RPMI8226 (cell line): Measurements from ENCODE around the gene TRMT2A.

ENCODE experiments used
- DNase-seq: peaks from one replicate; pipeline ENCODE4 v3.0.0-alpha.2; 2015

TRMT2A gene

DNA sequence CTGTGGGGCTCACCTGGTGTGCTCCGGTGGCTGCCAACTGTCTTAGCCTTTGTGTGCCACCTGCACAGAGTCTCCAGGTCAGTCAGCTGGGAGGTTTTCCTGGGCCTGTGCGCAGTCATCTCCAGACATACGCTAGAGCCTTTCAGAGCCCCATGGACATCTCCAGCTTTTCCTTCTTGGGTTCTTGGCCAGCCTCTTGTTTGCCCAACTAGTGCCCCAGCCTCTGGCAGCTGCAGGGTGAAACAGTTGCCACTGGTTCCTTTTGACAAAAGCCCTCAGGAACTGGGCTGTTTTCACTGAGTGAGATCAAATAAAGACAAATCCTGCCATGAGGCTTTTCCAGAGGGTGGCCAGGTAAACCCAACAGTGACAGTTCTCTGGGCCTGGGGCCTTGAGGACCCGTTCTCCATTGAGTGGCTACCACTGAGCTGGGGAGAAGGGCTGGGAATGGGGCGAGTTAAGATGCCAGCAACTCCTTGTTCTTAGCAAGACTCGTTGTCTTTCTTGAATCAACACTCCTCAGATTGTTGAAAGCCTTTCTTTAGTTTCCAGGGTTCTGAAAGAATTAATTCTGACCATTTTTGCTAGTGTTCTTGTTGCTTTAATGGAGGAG lies 17.8 kb downstream of the TRMT2A start:
- no peak for DNase-seq

- no peak for DNase-seq
Observed at GRCh38 chr22:20096574-20097420, 20.2 kb downstream of the TRMT2A start.

GRCh38 chr22:20095521-20095920 lies 21.5 kb downstream of the TRMT2A start:
- DNase-seq = no peak

DNA sequence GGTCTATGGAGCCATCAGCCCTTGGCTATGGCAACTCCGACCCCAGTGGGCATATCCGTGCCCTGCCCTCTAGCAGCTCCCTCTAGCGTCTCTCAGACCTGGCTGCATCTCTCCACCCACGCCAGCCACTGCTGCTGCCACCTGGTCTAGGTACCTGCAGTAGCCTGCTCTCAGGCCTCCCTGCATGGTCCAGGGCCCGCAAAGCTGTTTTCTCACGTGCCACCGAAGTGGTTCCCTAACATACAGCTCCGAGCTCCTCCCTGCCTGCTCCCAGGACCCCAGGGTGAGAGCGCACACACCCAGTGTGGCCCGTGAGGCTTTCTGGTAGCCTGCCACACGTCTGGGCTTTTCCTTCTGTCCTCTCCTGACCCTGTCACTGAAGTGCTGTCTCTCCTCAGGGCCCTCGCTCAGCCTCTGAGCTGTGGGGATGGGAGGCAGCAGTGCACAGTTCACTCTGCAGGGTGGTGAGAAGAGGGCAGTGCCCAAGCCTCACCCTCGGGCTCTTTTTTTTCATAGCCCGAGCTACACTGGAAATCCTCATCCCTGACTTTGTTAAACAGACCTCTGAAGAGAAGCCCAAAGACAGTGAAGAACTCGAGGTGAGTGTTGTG lies 22.7 kb downstream of the TRMT2A start:
- DNase-seq = no peak

- no peak for DNase-seq
Observed at GRCh38 chr22:20093418-20094196, 23.4 kb downstream of the TRMT2A start.

DNA sequence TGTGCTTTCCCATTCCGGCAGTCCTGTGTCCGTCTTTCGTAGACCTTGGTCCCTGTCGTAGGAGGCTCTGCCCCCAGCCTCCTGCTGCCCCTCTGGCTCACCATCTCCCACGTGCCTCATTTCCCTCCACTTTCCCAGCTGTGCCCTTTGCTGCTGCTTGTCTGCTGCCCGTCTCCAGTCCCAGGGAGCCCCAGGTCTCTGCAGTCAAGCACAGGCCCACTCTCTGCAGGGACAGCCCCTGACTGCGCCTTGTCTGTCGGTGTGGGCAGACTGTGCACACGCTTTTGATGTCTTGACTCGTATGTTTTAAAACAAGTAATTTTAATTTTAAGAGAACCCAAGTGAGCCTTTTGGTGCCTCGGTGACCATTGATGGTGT lies 24.6 kb downstream of the TRMT2A start:
- DNase-seq = no peak

DNA sequence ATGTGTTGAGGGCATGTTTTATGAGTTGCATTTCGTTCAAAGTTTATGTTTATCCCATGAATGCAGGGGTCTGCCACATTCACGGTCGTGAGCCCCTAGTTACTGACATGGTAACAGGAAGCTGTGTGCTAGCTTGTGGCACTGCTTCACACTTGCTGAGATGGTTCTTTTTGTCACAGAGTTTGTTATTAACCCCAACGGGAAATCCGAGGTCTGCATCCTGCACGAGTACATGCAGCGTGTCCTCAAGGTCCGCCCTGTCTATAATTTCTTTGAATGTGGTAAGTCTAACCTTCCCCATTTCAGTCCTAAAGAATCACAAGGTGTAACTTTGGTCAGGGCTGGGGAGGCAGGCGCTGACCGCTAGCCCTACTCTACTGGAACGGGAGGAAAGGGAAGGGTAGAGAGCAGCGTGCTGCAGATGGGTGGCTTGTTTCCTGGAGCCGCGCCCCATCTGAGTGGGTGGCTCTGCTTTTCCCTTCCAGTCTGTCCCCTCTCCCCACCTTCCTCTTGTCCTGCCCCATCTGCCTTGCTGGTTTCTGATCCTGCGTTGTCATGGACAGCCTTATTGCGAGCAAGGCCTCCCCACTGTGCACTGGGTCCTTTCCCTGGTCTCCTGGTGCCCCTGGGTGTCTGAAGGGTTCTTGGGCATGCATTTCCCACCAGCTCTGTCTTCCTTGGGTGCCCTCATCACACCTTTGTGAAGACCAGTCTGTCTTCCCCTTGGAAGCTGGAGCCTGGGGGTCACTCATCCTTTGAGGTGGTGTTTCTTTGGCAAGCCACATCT lies 25.1 kb downstream of the TRMT2A start:
- DNase-seq = no peak

DNA sequence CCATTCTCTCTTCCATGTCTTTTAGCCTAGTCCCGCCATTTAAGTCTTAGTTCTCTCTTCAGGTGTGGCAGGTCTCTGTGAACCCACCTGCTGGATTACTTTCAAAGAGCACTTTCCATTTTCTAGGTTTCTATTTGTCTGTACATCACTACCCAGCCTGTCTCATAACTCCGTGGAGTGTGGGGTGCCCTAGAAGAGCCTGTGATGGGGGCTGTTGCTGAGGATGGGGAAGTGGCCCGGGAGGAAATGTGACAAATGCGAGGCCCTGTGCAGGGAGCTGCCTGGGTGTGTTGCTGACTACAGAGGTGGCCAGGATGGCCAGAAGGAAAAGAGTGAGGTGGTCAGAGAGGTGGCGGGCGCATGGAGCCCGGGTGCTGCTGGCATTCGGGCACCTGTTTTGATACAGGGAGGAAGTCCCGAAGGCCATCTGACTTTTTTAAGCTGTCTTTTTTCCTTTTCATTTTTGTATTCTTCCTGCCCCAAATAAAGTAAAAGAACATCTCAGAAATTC lies 26.2 kb downstream of the TRMT2A start:
- no peak for DNase-seq

DNA sequence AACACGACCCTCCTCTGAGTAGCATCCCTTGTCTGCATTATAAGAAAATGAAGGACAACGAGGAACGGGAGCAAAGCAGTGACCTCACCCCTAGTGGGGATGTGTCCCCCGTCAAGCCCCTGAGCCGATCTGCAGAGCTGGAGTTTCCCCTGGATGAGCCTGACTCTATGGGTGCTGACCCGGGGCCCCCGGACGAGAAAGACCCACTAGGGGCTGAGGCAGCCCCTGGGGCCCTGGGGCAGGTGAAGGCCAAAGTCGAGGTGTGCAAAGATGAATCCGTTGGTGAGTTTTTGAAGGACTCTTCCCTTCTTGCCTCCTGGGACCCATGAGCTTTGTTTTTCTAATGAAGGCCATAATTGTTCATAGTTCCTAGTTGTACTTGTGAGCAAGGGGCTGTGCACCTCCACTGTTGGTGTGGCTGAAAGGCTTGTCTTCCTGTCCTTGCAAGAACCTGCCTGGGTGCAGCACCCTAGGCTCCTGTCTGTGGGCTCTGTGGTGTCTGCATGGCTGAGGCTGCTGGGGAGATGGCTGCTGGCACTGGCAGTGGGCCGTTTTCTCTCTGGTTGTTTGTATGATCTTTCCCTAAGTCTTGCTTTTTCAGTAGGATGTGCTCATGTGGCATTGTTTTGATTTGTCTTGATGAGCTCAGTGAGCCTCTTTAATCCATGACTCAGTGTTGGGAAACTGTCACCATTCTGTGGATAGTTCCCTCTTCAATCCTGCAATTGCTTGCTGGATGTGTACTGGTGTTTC lies 26.9 kb downstream of the TRMT2A start:
- DNase-seq = no peak

GRCh38 chr22:20089226-20089976 lies 27.6 kb downstream of the TRMT2A start:
- no peak for DNase-seq

- no peak for DNase-seq
Observed at GRCh38 chr22:20088263-20088648, 28.8 kb downstream of the TRMT2A start.

- no peak for DNase-seq
Observed at GRCh38 chr22:20087319-20088262, 29.4 kb downstream of the TRMT2A start.

DNA sequence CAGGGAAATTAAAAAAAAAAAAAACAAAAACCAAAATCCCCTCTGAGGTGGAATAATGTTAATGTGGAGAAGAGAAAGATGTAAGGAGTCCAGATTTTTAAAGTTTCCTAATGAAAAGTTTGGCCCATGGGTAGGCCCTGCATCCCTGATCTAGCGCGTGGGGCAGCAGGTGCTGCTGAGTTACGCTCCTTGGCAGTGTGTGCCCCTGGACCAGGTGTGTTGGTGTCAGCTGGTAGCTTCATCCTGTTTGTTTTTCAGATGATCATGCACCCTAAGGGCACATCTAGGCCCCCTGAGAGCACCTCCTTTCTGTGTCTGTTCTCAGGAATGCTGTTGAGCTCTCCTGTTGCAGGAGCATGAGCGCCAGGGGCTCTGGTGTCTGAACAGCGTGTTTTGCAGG lies 30.3 kb downstream of the TRMT2A start:
- DNase-seq = no peak

DNA sequence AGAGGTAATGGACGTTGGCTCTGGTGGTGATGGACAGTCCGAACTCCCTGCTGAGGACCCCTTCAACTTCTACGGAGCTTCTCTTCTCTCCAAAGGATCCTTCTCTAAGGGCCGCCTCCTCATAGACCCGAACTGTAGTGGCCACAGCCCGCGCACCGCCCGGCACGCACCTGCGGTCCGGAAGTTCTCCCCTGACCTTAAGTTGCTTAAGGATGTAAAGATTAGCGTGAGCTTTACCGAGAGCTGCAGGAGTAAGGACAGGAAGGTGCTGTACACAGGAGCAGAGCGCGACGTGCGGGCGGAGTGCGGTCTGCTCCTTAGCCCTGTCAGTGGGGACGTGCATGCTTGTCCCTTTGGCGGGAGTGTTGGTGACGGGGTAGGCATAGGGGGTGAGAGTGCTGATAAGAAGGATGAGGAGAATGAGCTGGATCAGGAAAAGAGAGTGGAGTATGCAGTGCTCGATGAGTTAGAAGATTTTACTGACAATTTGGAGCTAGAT lies 30.9 kb downstream of the TRMT2A start:
- DNase-seq = no peak

DNA sequence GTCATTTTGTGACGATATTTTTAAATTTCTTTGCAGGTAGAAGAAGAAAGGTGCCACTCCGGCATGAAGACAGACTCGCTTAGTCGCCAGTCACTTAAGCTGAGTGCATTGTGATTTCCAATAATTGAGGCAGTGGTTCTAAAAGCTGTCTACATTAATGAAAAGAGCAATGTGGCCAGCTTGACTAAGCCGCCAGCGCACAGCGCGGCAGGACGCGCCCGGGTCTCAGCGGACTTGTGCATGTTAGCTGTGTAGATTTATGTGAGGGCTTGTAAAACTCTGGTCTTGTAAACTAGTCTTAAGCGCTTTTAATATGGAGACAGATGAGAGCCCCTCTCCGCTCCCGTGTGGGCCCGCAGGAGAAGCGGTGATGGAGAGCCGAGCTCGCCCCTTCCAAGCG lies 31.4 kb downstream of the TRMT2A start:
- no peak for DNase-seq

DNA sequence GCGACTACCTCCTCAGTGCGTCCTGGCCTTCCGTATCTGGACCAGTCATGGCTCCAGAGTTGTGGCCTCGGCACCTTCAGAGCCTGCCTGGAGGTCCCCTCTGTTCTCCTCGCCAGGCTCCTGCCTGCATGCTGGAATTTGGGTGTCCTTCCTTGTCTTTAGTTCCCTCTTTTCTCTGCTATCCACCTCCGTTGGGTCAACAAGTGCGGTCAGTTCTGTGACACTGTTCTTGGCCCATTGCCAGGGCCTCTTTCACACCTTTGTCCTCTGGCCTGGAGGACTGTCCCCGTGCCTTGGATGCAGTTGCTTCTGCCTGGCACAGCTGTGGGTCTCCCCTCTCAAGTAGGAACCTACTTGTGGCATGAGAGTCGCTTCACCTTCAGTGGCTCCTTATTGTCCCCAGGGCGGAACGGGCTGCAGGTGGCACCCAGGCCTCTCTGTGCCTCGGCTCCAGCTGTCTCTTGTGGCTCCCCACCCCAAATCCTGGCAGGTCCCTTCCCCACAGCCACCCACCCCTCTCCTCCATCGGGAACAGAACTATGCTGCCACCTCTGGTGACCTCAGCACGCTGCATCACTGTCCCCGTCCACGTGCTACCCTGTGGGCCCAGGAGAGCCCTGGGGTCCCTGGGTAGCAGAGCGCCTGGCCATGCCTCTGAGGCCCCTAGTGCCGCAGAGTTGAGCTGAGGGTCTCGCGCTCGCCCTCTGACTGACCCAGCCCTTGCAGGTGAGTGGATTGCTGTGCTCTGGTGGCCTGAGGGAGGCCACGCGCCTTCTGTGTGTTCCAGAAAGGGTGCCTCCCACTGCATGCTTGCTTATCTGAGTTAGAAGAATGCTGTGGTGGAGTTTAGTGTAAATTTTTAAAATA lies 32.2 kb downstream of the TRMT2A start:
- no peak for DNase-seq

DNA sequence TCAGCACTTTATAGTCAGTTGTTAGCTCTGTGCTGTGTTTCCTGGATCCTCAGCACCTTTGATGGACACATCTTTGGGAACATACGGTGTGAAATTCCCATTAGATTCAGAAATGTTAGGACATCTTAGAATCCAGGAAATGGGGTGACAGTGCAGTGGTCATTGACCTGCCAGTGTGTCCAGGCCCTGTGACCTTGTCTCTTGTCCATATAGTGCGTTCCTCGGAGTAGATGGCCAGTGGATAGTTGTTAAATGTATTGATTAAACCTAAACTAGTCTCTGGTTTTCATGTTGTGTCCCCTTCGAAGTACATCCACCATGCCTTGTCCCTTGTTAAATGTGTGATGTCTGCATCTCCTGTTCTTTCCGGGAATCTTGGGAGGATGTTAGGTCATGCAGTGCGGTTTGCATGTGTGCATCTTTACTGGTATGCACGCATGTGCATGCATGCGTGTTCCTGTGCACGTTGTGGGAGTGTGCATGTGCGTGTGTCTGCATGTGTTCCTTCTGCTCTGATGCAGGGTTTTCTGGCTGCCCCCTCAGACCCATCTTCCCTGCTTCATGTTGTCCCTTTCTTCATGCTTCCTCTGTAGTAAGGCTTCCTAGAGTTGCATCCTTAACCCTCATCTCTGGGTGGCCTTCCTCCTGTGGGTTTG lies 33.0 kb downstream of the TRMT2A start:
- no peak for DNase-seq
